ENCODE measurements around the gene IFT122.

IFT122 gene

DNA sequence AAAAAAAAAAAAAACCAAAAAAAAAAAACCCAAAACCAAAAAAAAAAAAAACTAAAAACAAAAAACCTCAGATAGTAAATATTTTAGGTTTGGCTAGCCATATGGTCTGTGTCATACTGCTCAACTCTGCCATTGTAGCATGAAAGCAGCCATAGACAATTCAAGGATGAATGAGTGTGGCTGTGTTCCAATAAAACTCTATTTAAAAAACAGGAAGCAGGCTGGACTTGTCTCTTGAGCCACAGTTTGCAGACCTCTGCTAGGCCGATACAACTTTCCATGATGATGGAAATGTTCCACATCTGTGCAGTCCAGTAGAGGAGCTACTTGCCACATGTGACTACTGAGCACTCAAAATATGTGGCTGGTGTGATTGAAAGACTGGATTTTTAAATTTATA lies 22.7 kb upstream of the IFT122 start:
- TF ChIP-seq, protein P1, sequence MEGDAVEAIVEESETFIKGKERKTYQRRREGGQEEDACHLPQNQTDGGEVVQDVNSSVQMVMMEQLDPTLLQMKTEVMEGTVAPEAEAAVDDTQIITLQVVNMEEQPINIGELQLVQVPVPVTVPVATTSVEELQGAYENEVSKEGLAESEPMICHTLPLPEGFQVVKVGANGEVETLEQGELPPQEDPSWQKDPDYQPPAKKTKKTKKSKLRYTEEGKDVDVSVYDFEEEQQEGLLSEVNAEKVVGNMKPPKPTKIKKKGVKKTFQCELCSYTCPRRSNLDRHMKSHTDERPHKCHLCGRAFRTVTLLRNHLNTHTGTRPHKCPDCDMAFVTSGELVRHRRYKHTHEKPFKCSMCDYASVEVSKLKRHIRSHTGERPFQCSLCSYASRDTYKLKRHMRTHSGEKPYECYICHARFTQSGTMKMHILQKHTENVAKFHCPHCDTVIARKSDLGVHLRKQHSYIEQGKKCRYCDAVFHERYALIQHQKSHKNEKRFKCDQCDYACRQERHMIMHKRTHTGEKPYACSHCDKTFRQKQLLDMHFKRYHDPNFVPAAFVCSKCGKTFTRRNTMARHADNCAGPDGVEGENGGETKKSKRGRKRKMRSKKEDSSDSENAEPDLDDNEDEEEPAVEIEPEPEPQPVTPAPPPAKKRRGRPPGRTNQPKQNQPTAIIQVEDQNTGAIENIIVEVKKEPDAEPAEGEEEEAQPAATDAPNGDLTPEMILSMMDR (IDR thresholded peaks at IDR 0.05; ENCODE audit: insufficient read depth, low read depth, low read length, missing control alignments): no peak
- H3K4me3 ChIP-seq (ENCODE audit: low read depth, low read length): no peak overlapping the region
- no peak for DNase-seq (ENCODE audit: low read depth)

DNA sequence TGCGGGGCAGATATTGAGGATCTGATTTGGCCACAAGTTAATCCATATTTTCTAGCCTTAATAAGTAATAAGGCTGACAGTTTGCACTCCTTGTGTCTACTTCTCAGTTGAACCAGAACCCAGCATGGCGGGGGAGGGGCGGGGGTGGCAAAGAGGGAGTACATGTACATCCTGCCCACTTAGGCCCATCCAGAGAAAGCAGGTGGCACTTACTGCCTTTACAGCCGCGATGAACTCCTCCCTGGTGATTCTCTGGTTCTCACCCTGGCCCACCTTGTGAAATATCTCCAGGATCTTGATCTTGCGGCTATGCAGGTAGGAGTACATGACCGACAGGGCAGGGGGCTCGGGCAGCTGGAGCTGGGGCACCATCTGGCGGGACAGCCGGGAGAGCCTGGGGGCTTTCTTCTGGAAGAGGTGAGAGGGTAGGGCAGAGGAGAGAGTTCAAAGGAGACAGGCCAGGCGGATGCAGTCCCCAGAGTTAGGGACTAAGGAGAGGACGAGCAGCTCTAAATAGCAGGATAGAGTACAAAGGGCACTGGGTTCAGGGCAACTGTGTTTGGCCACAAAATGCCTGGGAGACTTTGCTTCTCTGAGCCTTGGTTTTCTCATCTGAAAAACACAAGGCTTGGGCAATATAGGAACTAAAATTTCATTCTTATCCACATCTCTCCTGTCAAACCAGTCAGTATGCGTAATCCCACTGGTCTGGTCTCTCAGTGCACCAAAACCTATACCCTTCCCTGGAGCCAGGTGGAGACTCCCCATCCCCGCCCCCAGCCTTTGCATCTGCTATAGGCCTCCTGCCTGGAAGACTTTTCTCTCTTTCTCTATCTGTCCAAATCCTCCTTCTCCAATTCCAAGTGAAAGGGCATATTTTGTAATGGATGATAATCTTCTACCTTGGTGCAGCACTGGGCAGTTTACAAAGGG lies 21.7 kb upstream of the IFT122 start:
- TF ChIP-seq, protein P1 (IDR thresholded peaks at IDR 0.05; ENCODE audit: insufficient read depth, low read depth, low read length, missing control alignments): no peak
- no peak overlapping the region for H3K4me3 ChIP-seq (ENCODE audit: low read depth, low read length)
- no peak for DNase-seq (ENCODE audit: low read depth)

DNA sequence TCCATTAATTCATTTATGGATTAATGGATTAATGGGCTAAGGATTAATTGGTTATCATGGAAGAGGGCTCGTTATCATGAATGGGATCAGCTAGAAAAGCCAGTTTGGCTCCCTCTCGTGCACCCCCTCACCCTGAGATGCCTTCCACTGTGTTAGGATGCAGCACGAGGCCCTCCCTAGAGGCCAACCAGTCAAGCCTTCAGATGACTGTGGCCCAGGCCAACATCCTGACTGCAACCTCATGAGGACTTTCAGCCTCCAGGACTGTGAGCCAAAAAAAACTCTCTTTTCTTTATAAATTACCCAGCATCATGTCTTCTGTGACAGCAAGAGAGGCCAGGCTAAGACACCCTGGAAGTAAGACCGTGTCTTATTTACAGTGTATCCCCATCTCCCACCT lies 20.5 kb upstream of the IFT122 start:
- TF ChIP-seq, protein P1 (IDR thresholded peaks at IDR 0.05; ENCODE audit: insufficient read depth, low read depth, low read length, missing control alignments): no peak
- no peak for DNase-seq (ENCODE audit: low read depth)
- no peak overlapping the region for H3K4me3 ChIP-seq (ENCODE audit: low read depth, low read length)

DNA sequence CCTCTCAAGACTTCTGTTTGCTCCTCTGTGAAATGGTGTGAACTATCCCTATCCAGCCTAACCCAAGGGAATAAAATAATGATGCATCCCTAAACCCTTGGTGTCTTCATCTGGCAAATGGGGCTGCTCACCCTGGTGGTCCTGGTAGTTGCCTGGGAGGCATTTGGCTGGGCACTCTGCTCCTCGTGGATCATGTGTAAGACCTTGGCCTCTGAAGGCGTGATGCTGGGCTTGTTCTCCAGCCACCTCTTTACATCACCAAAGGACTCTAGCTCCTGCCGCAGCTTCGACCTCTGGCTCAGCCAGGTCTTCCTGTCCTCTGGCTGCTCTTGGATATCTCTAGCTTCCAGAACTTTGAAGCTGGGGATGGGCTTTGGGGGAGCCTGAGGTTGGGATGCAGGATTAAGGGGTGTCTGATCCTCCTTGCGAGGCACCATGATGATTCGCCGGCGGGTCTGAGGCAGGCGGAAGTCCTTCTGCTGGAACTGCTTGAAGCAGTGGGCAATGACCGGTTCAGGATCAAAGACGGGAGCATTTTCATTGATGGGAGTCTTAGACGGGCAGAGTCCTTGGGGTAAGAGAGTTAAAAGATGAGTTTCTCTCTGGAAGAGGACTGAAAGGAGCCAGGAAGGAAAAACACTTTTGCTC lies 18.7 kb upstream of the IFT122 start:
- no peak overlapping the region for H3K4me3 ChIP-seq (ENCODE audit: low read depth, low read length)
- TF ChIP-seq, protein P1 (IDR thresholded peaks at IDR 0.05; ENCODE audit: insufficient read depth, low read depth, low read length, missing control alignments): no peak
- DNase-seq (ENCODE audit: low read depth): no peak

DNA sequence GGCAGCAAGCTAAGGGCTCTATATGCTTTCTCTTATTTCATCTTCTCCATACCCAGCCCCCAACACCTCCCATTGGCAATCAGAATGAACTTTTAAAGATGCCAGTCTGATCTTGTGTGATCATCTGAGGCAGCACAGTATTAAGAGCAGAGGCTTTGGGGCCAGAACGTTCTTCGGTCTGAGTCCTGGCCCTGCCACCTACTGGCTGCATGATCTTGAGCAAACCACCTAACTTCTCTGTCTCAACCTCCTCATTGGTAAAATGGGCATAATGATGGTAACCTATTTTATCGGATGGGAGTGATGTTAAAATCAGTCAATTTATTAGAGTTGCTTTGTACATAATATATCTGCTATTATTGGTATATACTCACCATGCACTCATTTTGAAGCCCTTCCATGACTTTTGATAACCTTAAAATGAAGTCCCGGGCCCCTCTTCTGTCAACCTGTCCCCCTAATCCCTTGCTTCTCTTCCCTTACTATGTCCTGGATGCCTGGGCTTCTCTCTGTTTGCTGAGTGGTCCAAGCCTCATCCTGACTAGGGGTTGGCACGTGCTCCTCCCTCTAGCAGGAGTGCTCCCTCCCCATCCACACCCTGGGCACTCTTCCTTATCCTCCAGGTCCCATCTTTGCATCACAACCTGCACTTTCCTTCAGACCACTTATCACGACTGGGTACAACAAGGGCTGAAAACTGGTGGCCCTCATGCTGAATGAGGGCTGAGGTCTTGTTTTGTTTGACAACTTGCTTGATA lies 17.9 kb upstream of the IFT122 start:
- H3K4me3 ChIP-seq (ENCODE audit: low read depth, low read length): no peak overlapping the region
- TF ChIP-seq, protein P1 (IDR thresholded peaks at IDR 0.05; ENCODE audit: insufficient read depth, low read depth, low read length, missing control alignments): no peak
- no peak for DNase-seq (ENCODE audit: low read depth)

DNA sequence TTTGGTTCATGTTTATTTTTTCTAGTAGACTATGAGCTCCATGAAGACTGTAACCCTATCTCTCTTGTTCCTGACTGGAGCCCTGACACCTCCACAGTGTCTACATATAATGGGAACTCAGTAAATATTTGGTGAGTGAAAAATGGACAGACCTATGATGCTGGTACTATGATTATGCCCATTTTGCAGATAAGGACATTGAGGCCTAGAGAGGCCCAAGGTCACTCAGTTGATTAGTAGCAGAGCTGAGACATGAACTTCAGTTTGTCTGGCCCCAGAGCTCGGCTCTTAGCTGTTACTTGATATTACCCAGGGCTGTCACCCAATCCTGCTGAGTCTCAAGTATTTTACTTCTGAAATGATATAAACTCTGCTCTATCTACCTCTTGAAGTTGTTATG lies 17.1 kb upstream of the IFT122 start:
- TF ChIP-seq, protein P1 (IDR thresholded peaks at IDR 0.05; ENCODE audit: insufficient read depth, low read depth, low read length, missing control alignments): no peak
- no peak overlapping the region for H3K4me3 ChIP-seq (ENCODE audit: low read depth, low read length)
- no peak for DNase-seq (ENCODE audit: low read depth)
